K562 (cell line): ENCODE data around the gene HAP1. TPM values are rescaled to one million over a fixed set of nuclear protein-coding genes. Genes with fewer than 3 reads are reported as not detected.

Experiments
- BRF1 ChIP-seq: IDR thresholded peaks from 3 replicates; pipeline ENCODE4 v1.6.1; 2011; ENCODE audit warnings: borderline replicate concordance, mild to moderate bottlenecking; ENCODE audit not compliant: insufficient read length; ENCODE audit errors: extremely low read depth
- C11orf30 ChIP-seq: fragments of 450-650 bp; IDR thresholded peaks from 2 replicates; pipeline ENCODE4 v1.6.1; 2016; ENCODE audit warnings: low read depth, mild to moderate bottlenecking
- CEBPB ChIP-seq: fragments of 450-650 bp; IDR thresholded peaks from 2 replicates; pipeline ENCODE4 v1.6.1; 2016; ENCODE audit warnings: missing genetic modification characterization, missing compliant biosample characterization
- CREB5 ChIP-seq: fragments of 250-450 bp; sonication (Bioruptor Pico); IDR thresholded peaks from 2 replicates; pipeline ENCODE4 v1.5.0; 2020; ENCODE audit warnings: mild to moderate bottlenecking
- E4F1 ChIP-seq: fragments of 250-450 bp; sonication (Bioruptor Pico); IDR thresholded peaks from 2 replicates; pipeline ENCODE4 v1.5.0; 2021; ENCODE audit warnings: mild to moderate bottlenecking, borderline replicate concordance
- FOXP4 ChIP-seq: sonication (generic); formaldehyde crosslinking; IDR thresholded peaks from 2 replicates; pipeline ENCODE4 v1.8.0; 2022; ENCODE audit warnings: mild to moderate bottlenecking, missing genetic modification reagents, borderline replicate concordance
- HBP1 ChIP-seq: fragments of 450-650 bp; formaldehyde crosslinking; IDR thresholded peaks from 2 replicates; pipeline ENCODE4 v1.4.0; 2022; ENCODE audit warnings: missing genetic modification characterization
- ID3 ChIP-seq, 2 experiments: fragments of 250-450 bp in 1 of 2; fragments of 450-650 bp in 1 of 2; sonication (Bioruptor Pico) in 1 of 2; IDR thresholded peaks; 2 replicates each; pipeline versions ENCODE4 v1.6.1 to v1.8.0; 2016 to 2021; ENCODE audit warnings: mild to moderate bottlenecking in 2 of 2, moderate library complexity in 2 of 2, missing compliant biosample characterization in 1 of 2, missing genetic modification characterization in 1 of 2
- KDM2B ChIP-seq: fragments of 250-450 bp; sonication (Bioruptor Pico); IDR thresholded peaks from 2 replicates; pipeline ENCODE4 v1.8.0; 2021; ENCODE audit warnings: mild to moderate bottlenecking, moderate library complexity
- MECOM ChIP-seq: fragments of 250-450 bp; sonication (Bioruptor Pico); IDR thresholded peaks from 2 replicates; pipeline ENCODE4 v1.8.0; 2022; ENCODE audit warnings: inconsistent platforms
- MITF ChIP-seq: IDR thresholded peaks from 2 replicates; pipeline ENCODE4 v1.6.1; 2014; ENCODE audit warnings: antibody characterized with exemption
- NFIC ChIP-seq: fragments of 450-650 bp; IDR thresholded peaks from 2 replicates; pipeline ENCODE4 v1.6.1; 2017; ENCODE audit warnings: mild to moderate bottlenecking, inconsistent platforms
- SREBF1 ChIP-seq: fragments of 150-350 bp; IDR thresholded peaks from 2 replicates; pipeline ENCODE4 v1.6.1; 2014; ENCODE audit warnings: antibody characterized with exemption, low read depth, low read length, borderline replicate concordance
- TBL1XR1 ChIP-seq, 2 experiments: IDR thresholded peaks; 2 replicates each; pipeline ENCODE4 v1.6.1; 2012; ENCODE audit warnings: improper control_type of control experiment in 2 of 2, low read length in 2 of 2, mild to moderate bottlenecking in 1 of 2
- TCF7L2 ChIP-seq: fragments of 150-350 bp; IDR thresholded peaks from 2 replicates; pipeline ENCODE4 v1.6.1; 2016; ENCODE audit warnings: low read depth, mild to moderate bottlenecking, low read length, moderate library complexity
- ZC3H11A ChIP-seq: IDR thresholded peaks from 2 replicates; pipeline ENCODE4 v1.6.1; 2012; ENCODE audit warnings: low read depth, low read length, improper control_type of control experiment
- ZFPM2 ChIP-seq: fragments of 250-450 bp; sonication (Bioruptor Pico); IDR thresholded peaks from 2 replicates; pipeline ENCODE4 v1.5.1; 2022; ENCODE audit warnings: mild to moderate bottlenecking
- ZNF583 ChIP-seq: fragments of 250-450 bp; sonication (Bioruptor Pico); IDR thresholded peaks from 2 replicates; pipeline ENCODE4 v1.4.0; 2020
- polyA plus RNA-seq, 8 experiments: library from polyadenylated mRNA; depleted of rRNA in 4 of 8; stranded (reverse) in 5 of 8; unstranded in 3 of 8; fragments of >200 nt; fragmentation: Nextera tagmentation in 2 of 8; fragmentation: Illumina TruSeq in 1 of 8; extraction: Ambion mirVana in 2 of 8; extraction: Trizol in 1 of 8; gene quantifications; 2 replicates each; pipeline versions ENCODE4 v1.2.1 to v1.2.3, GENCODE V29; 2011 to 2014; ENCODE audit warnings: inconsistent platforms in 1 of 8, missing spikeins in 1 of 8
- total RNA-seq, 7 experiments: library from RNA; depleted of rRNA in 6 of 7; stranded (reverse); fragments of >200 nt in 6 of 7; fragmentation: Illumina TruSeq in 2 of 7; extraction: Trizol in 2 of 7; gene quantifications; 2 replicates each; pipeline versions ENCODE4 v1.2.1 to v1.2.3, GENCODE V29; 2011 to 2021; ENCODE audit warnings: low replicate concordance in 1 of 7

The HAP1 gene
- total and polyA plus RNA-seq, 9 of the 15 experiments (the other 6 are each of a cell fraction or from before 2014, with no cell fraction given) = under 0.01 to 0.09 (median 0.04) TPM; not detected in 6

GRCh38 chr17:41738077-41738800 lies 3.8 kb upstream of the HAP1 start (continued):
- TF ChIP-seq SREBF1 = no peak
- no peak for TF ChIP-seq E4F1 (CRISPR knock-in tag)
- TF ChIP-seq MECOM (CRISPR knock-in tag) = peak; percentile 54; the same call in 1 of the 2 replicates
- TF ChIP-seq TCF7L2 = no peak
- TF ChIP-seq KDM2B (CRISPR knock-in tag) = no peak
- no peak for TF ChIP-seq MITF
- no peak for TF ChIP-seq ID3 (CRISPR knock-in tag; IDR thresholded peaks at IDR 0.05)
- peak; percentile 77; the same call in 1 of the 2 replicates for TF ChIP-seq ID3 (tag; IDR thresholded peaks at IDR 0.05)
- TF ChIP-seq FOXP4 (CRISPR knock-in tag) = no peak
- TF ChIP-seq HBP1 = no peak
- TF ChIP-seq BRF1 = no peak
- no peak for TF ChIP-seq ZC3H11A
- peak; percentile 95 for TF ChIP-seq ZNF583 (CRISPR knock-in tag)
- no peak for TF ChIP-seq CEBPB
- TF ChIP-seq ZFPM2 (CRISPR knock-in tag) = no peak
- 0 out of 4 replicates have a peak, but pooled peaks of 1 of the 2 experiments have one; percentile 44 for TF ChIP-seq TBL1XR1 (IDR thresholded peaks at IDR 0.05; ENCODE audit: low read length in 2 of 2)
- no peak for TF ChIP-seq CREB5 (CRISPR knock-in tag)
- no peak for TF ChIP-seq NFIC
- no peak for TF ChIP-seq C11orf30
